Right hindlimb (tissue), 1 donor: ENCODE results near the gene HEMK1.

Source experiments
- DNase-seq: peaks from one replicate; pipeline ENCODE4 v3.0.0-alpha.2; 2018

The HEMK1 gene

DNA sequence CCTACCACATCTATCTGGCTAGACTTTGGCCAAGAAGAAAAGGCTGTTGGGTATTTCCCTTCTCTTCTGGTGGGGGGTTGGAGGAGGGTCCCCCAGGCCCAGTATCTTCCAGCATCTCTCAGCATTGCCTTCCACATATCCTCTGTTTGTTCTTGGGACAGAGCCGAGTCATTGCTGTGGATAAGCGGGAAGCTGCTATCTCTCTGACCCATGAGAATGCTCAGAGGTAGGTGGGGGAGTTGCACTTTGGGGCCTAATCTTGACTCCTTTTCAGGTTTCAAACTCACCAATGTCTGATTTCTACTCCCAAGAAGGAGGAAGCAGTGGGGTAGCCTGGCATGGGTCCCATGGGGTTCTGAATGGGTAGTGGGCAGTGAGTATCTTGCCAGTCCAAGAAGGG lies 8.0 kb downstream of the HEMK1 start:
- DNase-seq, result no peak

GRCh38 chr3:50580683-50581458 lies 11.5 kb downstream of the HEMK1 start:
- no peak for DNase-seq

DNA sequence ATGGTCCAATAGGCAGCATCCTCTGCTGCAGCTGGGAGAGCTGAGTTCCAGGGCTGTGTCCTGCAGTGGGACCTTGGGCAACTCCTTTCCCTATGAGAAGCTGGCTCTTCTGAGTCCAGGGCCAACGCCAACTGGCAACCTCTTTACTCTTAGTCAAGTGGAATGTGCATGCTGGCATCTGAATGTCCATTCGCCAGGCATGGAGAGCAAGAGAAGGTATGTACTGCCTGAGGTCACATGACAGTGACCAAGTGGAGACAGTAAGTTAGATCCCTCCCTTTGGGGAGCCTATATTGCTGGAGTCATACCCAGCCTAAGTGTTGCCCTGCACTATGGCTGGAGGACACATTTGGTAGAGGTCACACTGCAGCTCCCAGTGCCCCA lies 12.1 kb downstream of the HEMK1 start:
- DNase-seq, result no peak

DNA sequence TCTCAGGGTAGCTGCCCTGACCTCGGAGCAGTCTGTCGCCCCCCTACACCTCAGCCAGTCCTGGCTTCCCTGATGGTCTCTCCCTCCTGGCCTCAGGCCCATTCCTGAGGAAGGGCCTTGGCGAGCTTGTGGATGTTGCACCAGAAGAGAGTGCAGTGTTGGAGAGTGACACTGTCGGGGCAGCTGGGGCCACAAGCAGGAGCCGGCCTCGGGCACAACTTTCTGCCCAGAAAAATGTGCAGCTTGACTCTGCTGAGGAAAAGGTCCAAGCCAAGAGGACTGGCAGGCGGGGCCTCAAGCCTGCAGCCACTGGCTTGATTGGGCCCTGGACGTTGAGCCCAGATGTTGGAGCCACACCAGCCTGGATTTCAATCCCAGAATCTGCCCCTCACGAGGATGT lies 12.8 kb downstream of the HEMK1 start:
- no peak for DNase-seq

DNA sequence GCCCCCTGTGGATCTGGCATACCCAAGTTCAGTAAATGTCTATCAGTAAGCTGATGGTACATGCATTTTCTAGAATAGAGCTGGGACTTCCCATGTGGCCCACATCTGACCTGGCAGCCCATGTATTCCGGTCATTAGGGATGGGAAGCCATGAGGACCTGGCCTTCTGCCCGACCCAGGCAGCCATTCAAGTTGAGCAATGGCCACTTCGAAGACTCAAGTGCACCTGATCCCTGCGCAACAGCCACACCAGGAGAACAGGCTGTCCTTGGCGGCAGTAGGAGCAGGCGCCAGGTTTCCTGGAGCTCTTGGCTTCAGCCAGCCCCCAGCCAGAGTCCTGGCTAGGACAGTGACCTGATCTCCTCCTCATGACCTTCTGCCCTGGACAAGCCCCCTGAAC lies 14.6 kb downstream of the HEMK1 start:
- DNase-seq, result no peak

DNA sequence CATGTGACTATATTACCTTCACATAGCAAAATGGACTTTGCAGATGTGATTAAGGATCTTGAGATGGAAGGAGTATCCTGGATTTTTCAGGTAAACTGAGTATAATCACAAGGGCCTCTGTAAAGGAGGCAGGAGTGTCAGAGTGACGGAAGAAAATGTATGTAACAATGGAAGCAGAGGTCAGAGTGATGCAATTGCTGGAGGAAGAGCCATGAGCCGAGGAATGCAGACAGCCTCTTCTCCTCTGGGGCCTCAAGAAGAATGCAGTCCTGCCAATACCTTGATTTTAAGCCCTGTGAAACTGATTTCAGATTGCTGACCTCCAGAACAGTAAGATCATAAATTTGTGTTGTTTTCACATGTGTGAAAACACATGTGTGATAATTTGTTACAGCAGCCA lies 15.1 kb downstream of the HEMK1 start:
- DNase-seq, result no peak

- no peak for DNase-seq
These were observed 16.8 kb downstream of the HEMK1 start for GRCh38 chr3:50585919-50586762.

GRCh38 chr3:50586763-50587070 lies 17.4 kb downstream of the HEMK1 start:
- no peak for DNase-seq

DNA sequence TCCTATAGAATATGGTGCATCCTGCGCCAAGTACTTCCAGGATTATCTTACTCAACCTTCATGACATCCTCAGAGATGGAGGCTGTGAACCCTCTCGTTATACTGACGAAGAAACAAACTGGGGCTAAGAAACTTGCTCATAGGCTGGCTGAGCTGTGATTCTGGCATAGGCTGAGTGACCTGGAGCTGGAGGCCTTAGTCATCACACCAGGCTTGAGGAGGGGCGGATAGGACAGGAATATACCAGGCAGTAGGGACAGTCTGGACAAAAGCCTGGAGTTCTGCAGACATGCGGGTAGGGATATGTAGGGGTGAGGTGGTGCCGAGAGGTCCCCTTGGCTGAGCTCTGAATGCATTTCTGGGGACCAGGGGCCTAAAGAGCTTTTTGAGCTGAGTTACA lies 18.1 kb downstream of the HEMK1 start:
- no peak for DNase-seq

GRCh38 chr3:50587806-50588758 lies 18.8 kb downstream of the HEMK1 start:
- no peak for DNase-seq

GRCh38 chr3:50588759-50589433 lies 19.6 kb downstream of the HEMK1 start:
- DNase-seq, result no peak

GRCh38 chr3:50591196-50591741 lies 21.9 kb downstream of the HEMK1 start:
- DNase-seq, result no peak

- DNase-seq, result no peak
These were observed 23.2 kb downstream of the HEMK1 start for GRCh38 chr3:50592568-50592967.

GRCh38 chr3:50594253-50594785 lies 25.0 kb downstream of the HEMK1 start:
- no peak for DNase-seq

DNA sequence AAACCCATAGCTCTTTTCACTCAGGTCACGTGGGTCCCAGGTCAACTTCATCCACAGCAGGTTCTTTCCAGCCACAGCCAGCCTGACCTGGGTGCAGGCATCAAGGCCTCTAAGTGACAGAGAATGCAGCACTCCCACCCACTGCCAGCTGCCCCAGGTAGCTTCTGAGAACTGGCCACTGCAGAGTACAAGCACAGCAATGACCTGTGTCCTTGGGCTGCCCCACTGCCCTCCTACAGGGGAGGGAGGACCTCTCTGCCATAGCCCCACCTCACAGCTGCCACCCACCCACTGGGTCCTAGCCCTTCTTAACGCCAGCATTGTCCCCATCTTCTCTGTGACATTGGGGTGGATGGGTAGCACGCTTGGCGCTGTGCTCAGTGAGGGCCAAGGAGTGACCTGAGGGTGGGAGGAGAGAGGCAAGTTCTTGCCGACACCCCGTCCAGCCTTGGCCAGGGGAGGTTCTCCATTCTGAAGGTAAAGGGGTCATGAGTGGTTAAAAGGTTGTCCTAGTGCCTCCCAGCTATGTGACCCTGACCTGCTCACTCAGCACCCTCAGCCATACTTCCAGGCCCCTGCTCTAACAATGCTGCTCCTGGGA lies 29.9 kb downstream of the HEMK1 start:
- DNase-seq, result no peak

- no peak for DNase-seq
These were observed 30.4 kb downstream of the HEMK1 start for GRCh38 chr3:50599716-50600118.

- DNase-seq, result no peak
These were observed 30.9 kb downstream of the HEMK1 start for GRCh38 chr3:50600141-50600753.

DNA sequence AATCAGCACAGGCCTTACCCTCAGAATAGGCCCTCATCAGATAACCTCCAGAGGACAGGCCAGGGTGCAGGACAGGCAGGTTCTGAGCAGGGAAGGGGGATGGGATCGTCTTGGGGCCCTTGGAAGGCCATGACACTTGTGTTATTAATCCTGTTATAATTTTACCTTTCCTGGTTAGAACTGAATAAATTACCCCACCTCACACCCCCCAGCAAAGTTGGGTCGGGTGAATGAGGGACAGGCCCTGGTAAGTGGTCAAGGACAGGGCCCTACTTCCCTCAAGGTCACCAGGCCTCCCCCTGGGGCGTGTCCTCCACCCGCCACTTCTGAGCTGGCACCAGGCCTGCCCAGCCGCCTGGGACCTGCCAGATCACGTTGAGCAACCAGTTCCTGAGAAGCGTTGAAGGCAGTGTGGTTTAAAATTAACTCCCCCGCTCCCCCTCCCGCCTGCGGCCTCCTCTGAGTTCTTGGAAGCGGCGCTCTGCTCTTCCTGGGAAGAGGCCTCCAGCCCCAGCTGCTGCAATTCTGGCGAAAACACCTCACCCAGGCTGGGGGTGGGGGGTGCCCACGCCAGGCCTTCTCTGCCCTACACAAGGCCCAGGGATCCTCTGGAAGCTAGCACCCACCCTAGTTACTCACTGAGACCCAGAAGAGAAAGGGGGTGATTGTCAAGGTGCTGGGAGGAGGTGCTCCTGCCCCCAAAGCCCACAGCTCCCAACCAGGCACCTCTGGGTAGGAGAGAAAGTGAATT lies 31.7 kb downstream of the HEMK1 start:
- DNase-seq, result peak; percentile 96

DNA sequence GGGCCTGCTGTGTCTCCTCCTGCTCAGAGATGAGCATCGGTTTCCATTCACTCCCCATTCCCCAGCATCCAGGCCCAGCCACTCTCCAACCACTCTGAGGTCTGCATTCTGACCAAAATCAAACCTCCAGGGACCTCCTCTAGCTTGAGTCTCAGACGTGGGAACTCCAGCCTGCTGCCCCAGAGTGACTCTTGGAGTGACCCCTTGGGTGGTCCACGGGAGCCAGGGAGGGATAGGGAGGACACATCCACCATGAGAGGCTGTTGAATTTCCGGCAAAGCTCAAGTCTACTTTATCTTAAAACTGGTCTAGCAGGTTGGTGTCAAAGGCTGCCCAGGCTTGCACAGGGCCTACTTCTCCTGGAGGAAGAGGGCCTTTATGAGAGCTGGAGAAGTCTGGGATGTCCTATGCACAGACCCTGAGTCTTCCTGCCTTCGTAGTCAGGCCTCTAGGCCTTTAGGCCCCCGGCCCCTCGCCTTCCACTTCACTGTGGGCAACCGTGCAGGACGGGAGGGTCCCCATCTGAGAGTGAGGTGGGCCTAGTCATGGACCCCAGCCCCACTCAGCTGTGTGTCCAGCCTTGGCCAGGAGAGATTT lies 33.4 kb downstream of the HEMK1 start:
- no peak for DNase-seq
